GM12801 (cell line): Measurements from ENCODE around the gene LRRC32.

Experiments used
- TF ChIP-seq, protein P1 (sequence below): IDR thresholded peaks from one replicate; pipeline ENCODE4 v1.5.1; 2011; ENCODE audit warnings: control low read depth; ENCODE audit not compliant: insufficient read length; ENCODE audit errors: extremely low read depth

Gene LRRC32

DNA sequence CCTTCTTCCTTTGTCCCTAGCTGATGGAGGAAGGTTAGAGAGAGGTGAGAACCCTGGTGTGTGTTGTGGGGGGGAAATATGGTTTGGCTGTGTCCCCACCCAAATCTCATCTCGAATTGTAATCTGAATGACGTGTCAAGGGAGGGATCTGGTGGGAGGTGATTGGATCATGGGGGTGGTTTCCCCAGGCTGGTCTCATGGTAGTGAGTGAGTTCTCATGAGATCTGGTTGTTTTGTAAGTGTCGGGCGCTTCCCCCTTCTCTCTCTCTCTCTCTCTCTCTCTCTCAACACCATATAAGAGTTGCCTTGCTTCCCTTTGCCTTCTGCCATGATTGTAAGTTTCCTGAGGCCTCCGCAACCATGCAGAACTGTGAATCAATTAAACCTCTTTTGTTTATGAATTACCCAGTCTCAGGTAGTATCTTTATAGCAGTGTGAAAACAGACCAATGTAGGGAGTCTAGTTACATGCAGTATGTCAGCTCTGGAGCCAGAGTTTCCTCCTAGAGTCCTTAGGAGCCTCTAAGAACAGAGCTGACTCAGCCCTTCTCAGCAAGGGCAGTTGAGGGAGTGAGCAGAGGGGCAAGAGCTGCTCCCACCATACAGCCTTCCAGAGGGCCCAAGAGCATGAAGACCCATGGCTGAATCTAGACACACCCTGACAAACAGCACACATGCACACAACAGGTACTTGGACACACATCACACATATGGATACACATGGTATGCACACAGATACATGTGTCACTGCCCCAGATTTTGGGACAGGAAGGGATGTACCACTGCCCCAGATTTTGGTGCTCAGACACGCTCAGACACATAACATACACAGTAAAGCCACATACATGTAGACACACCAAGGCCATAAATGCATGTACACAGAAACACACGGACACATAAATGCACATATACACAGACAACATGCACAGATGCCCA lies 12.9 kb upstream of the LRRC32 start:
- TF ChIP-seq, protein P1, sequence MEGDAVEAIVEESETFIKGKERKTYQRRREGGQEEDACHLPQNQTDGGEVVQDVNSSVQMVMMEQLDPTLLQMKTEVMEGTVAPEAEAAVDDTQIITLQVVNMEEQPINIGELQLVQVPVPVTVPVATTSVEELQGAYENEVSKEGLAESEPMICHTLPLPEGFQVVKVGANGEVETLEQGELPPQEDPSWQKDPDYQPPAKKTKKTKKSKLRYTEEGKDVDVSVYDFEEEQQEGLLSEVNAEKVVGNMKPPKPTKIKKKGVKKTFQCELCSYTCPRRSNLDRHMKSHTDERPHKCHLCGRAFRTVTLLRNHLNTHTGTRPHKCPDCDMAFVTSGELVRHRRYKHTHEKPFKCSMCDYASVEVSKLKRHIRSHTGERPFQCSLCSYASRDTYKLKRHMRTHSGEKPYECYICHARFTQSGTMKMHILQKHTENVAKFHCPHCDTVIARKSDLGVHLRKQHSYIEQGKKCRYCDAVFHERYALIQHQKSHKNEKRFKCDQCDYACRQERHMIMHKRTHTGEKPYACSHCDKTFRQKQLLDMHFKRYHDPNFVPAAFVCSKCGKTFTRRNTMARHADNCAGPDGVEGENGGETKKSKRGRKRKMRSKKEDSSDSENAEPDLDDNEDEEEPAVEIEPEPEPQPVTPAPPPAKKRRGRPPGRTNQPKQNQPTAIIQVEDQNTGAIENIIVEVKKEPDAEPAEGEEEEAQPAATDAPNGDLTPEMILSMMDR = no peak

- TF ChIP-seq, protein P1 = no peak
Measured at GRCh38 chr11:76682684-76683083, 12.1 kb upstream of the LRRC32 start.

DNA sequence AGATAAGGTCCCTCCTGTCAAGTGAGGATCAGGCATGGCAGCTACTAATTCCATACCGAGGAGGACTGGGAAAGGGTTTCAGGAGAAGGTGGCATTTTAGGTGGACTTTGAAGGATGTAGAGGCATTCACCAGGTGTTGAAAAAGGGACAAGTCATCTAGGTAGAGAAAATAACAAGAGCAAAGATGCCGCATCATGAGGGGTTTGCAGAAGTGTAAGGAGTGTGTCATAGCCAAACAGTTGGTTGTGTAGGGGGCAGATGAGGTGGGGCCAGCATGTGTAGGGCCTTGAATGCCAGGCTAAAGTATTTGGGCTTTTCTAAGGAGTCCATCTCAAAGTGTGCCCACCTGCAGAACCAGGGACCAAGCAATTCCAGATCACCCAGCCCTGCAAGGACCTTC lies 11.6 kb upstream of the LRRC32 start:
- TF ChIP-seq, protein P1 = no peak

DNA sequence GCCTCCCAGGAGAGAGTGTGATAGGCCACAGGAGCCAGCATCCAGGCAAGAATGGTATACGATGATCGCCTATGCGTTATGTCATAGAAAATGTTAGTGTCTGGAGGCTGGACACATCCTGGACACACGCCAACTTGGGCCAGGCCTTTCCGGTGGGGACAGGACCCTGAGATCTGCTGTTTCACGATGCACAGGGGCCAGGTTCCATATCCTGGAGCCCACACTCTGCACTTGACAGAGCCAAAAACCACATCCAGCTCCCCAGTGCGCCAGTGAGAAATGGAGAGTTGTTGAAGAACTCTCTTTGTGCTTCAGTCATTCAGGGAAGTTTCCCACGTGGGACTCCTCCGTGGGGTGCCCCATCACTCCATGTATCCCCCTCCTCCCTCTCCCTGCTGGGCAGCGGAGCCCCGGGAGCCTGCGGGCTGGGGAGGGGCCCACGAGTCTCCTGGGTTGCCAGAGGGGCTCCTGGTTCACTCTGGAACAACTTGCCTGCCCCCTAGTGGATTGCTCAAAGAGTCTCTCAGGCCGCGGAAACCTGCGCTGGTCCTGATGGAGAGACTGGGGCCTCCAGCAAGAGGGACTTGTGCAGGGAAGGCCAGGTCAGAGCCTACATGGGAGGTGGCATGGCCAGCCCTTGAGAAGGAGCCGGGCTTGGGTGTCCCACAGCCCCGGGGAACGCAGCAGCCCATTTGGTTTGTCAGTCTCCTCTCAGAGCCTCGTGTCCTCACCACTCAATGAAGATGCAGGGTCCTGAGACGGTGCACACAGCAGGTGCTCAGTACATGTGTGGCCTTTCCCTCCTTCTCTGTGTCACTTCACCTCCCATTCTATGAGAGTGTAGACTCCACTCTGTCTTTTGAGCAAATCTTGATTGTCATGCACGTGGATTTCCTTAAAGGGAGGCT lies 10.2 kb upstream of the LRRC32 start:
- TF ChIP-seq, protein P1 = no peak

DNA sequence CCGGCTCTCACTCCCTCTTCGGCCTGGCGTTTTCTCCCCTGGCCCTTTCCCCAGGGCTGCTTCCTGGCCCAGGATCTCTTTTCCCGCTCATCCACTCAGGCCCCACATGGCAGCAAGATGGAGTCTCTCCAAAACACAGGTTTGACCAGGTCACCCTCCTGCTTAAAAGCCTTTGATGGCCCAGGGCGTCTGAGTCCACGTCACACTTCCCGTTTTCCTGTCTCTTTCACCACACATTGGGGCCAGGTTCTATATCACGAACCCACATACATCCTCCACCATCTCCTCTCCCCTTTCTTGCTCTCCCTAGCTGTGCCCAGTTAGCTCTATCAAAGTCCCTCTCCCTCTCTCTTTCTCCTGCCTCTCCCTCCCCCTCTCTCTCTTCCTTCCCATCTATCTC lies 7.8 kb upstream of the LRRC32 start:
- TF ChIP-seq, protein P1 = no peak

DNA sequence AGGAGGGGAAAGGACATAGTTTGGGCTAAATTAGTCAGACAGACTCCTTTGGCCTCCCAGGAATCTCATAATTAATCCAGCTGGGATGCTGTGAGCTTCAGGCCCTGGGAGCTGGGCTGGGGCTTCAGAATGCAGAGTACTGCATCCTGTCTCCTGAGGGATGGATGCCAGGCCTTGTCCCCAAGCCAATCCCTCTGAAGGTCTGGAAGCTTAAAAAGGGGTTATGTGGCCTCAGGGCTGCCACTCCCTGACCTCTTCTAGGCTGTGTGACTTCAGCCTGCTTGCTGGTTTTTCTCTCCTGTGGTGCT lies 6.9 kb upstream of the LRRC32 start:
- TF ChIP-seq, protein P1 = no peak
